WTC11 (cell line): ENCODE data around the gene TNFAIP2. TPM values are rescaled to one million over a fixed set of nuclear protein-coding genes. Genes with fewer than 3 reads are reported as not detected.

Source experiments
- ATAC-seq: fragments of 200-7000 bp; cut with Tn5 transposase; 2 replicates; pipeline ENCODE4 v1.10.0; 2021; ENCODE audit warnings: mild to moderate bottlenecking, moderate library complexity
- CTCF ChIA-PET: fragments of 300-600 bp; sonication (Branson Sonifier 250); formaldehyde crosslinking; loops from one replicate; lab custom pipeline; 2021; ENCODE audit warnings: antibody characterized with exemption; lab: Charles Lee
- POLR2A ChIA-PET: fragments of 350-600 bp; sonication (Branson Sonifier 250); formaldehyde crosslinking; loops from one replicate; lab custom pipeline; 2021; ENCODE audit warnings: antibody characterized with exemption; lab: Charles Lee
- DNase-seq: peaks from one replicate; pipeline ENCODE4 v3.0.0; 2021; ENCODE audit warnings: low spot score
- H3K27ac Mint-ChIP-seq: 2 replicates; pipeline ENCODE4 v1.8.0; 2021; ENCODE audit warnings: mixed read lengths
- H3K27me3 Mint-ChIP-seq: 2 replicates; pipeline ENCODE4 v1.8.0; 2021; ENCODE audit warnings: low read depth, mild to moderate bottlenecking, moderate library complexity, mixed read lengths
- H3K36me3 Mint-ChIP-seq: 2 replicates; pipeline ENCODE4 v1.8.0; 2021; ENCODE audit warnings: mixed read lengths
- H3K4me1 Mint-ChIP-seq: 2 replicates; pipeline ENCODE4 v1.8.0; 2022; ENCODE audit warnings: mixed read lengths
- H3K4me3 Mint-ChIP-seq: 2 replicates; pipeline ENCODE4 v1.8.0; 2021; ENCODE audit warnings: mild to moderate bottlenecking, moderate library complexity, mixed read lengths
- H3K9me3 Mint-ChIP-seq: 2 replicates; pipeline ENCODE4 v1.8.0; 2021; ENCODE audit warnings: mixed read lengths
- AFF4 ChIP-seq: sonication (generic); formaldehyde crosslinking; IDR thresholded peaks from 2 replicates; pipeline ENCODE4 v1.8.1; 2023; ENCODE audit warnings: mild to moderate bottlenecking, missing genetic modification reagents, borderline replicate concordance
- CREB1 ChIP-seq: sonication (generic); formaldehyde crosslinking; IDR thresholded peaks from 2 replicates; pipeline ENCODE4 v1.8.0; 2023; ENCODE audit warnings: mild to moderate bottlenecking, missing genetic modification reagents
- E2F4 ChIP-seq: sonication (generic); formaldehyde crosslinking; IDR thresholded peaks from 2 replicates; pipeline ENCODE4 v1.8.1; 2022; ENCODE audit warnings: low read depth, mild to moderate bottlenecking, moderate library complexity, missing genetic modification reagents, borderline replicate concordance
- E2F5 ChIP-seq: sonication (generic); formaldehyde crosslinking; IDR thresholded peaks from 2 replicates; pipeline ENCODE4 v1.8.1; 2022; ENCODE audit warnings: mild to moderate bottlenecking, moderate library complexity, missing genetic modification reagents
- ESRRA ChIP-seq: sonication (generic); formaldehyde crosslinking; IDR thresholded peaks from 2 replicates; pipeline ENCODE4 v1.8.1; 2022; ENCODE audit warnings: mild to moderate bottlenecking, missing genetic modification reagents, borderline replicate concordance
- FOXP1 ChIP-seq: sonication (generic); formaldehyde crosslinking; IDR thresholded peaks from 2 replicates; pipeline ENCODE4 v1.8.0; 2022; ENCODE audit warnings: missing genetic modification reagents, mild to moderate bottlenecking, moderate library complexity, borderline replicate concordance
- IRF2 ChIP-seq: sonication (generic); formaldehyde crosslinking; IDR thresholded peaks from 2 replicates; pipeline ENCODE4 v1.8.0; 2022; ENCODE audit warnings: low read depth, missing genetic modification reagents, borderline replicate concordance
- JUN ChIP-seq: sonication (generic); formaldehyde crosslinking; IDR thresholded peaks from 2 replicates; pipeline ENCODE4 v1.8.0; 2023; ENCODE audit warnings: mild to moderate bottlenecking, missing genetic modification reagents
- NFATC4 ChIP-seq: fragments of 250-450 bp; sonication (Bioruptor Pico); IDR thresholded peaks from 2 replicates; pipeline ENCODE4 v1.9.0; 2021; ENCODE audit warnings: mild to moderate bottlenecking
- RELA ChIP-seq: sonication (generic); formaldehyde crosslinking; IDR thresholded peaks from 2 replicates; pipeline ENCODE4 v1.8.1; 2022; ENCODE audit warnings: missing genetic modification reagents, mild to moderate bottlenecking, borderline replicate concordance
- USF1 ChIP-seq: sonication (generic); formaldehyde crosslinking; IDR thresholded peaks from 2 replicates; pipeline ENCODE4 v1.8.0; 2022; ENCODE audit warnings: mild to moderate bottlenecking, missing genetic modification reagents
- ZMAT4 ChIP-seq: fragments of 250-450 bp; sonication (Bioruptor Pico); IDR thresholded peaks from 2 replicates; pipeline ENCODE4 v1.9.0; 2021; ENCODE audit warnings: mild to moderate bottlenecking
- ZNF317 ChIP-seq: sonication (generic); formaldehyde crosslinking; IDR thresholded peaks from 2 replicates; pipeline ENCODE4 v1.8.1; 2023; ENCODE audit warnings: low read depth, mild to moderate bottlenecking, moderate library complexity, missing genetic modification reagents, borderline replicate concordance
- ZNF416 ChIP-seq: fragments of 250-450 bp; sonication (Bioruptor Pico); IDR thresholded peaks from 2 replicates; pipeline ENCODE4 v1.9.0; 2021; ENCODE audit warnings: mild to moderate bottlenecking, inconsistent platforms
- ZNF423 ChIP-seq: fragments of 250-450 bp; sonication (Bioruptor Pico); IDR thresholded peaks from 2 replicates; pipeline ENCODE4 v2.1.2; 2022; ENCODE audit warnings: mild to moderate bottlenecking, moderate library complexity
- total RNA-seq: library from RNA; stranded (reverse); gene quantifications from 3 replicates; pipeline ENCODE4 v1.2.3, GENCODE V29; 2021
- TF ChIP-seq, protein P1 (sequence below): sonication (generic); formaldehyde crosslinking; IDR thresholded peaks from 2 replicates; pipeline ENCODE4 v1.8.0; 2022; ENCODE audit warnings: mild to moderate bottlenecking, missing genetic modification reagents
- TF ChIP-seq, protein P2 (sequence below): sonication (generic); formaldehyde crosslinking; IDR thresholded peaks from 2 replicates; pipeline ENCODE4 v1.8.0; 2022; ENCODE audit warnings: missing genetic modification reagents
- TF ChIP-seq, protein P3 (sequence below): sonication (generic); formaldehyde crosslinking; IDR thresholded peaks from 2 replicates; pipeline ENCODE4 v1.8.0; 2022; ENCODE audit warnings: mild to moderate bottlenecking, missing genetic modification reagents
- TF ChIP-seq, protein P4 (sequence below): sonication (generic); formaldehyde crosslinking; IDR thresholded peaks from 2 replicates; pipeline ENCODE4 v1.8.1; 2023; ENCODE audit warnings: mild to moderate bottlenecking, missing genetic modification reagents

The TNFAIP2 gene
- total RNA-seq, 1 experiment from 2014 or later = 24.1 TPM

- no peak for TF ChIP-seq FOXP1 (CRISPR knock-in tag)
These were observed 28.0 kb upstream of the TNFAIP2 start (continued) for GRCh38 chr14:103095210-103095778.

GRCh38 chr14:103096387-103096786 lies 26.9 kb upstream of the TNFAIP2 start:
- ATAC-seq = no peak
- Mint-ChIP-seq H3K27ac (no peak overlapping the region), H3K27me3 (peaks cover 11% of the 10 kb centered on the region), H3K4me3 (no peak overlapping the region), H3K36me3 (no peaks in the 10 kb centered on the region), H3K9me3 (no peaks in the 10 kb centered on the region), H3K4me1 (peaks cover 12% of the 10 kb centered on the region)
- ChIA-PET POLR2A (interaction anchor here (0.6 kb wide), 3 partner anchors 27 to 177 kb away, joined by 3 to 4 read pairs (median 4); partner anchors contain the start of gene TNFAIP2), CTCF (interaction anchor here (0.6 to 3.9 kb wide), 13 partner anchors 9 to 404 kb away, joined by 4 to 65 read pairs (median 6); partner anchors contain the start of gene TNFAIP2)
- no peak for DNase-seq
- TF ChIP-seq ZMAT4 (CRISPR knock-in tag) (no peak), NFATC4 (CRISPR knock-in tag) (no peak), ZNF317 (no peak), E2F5 (no peak), RELA (CRISPR knock-in tag) (no peak), ESRRA (CRISPR knock-in tag) (no peak), JUN (CRISPR knock-in tag) (no peak), ZNF423 (CRISPR knock-in tag) (no peak), E2F4 (CRISPR knock-in tag) (no peak), USF1 (no peak), CREB1 (CRISPR knock-in tag) (no peak), IRF2 (no peak), ZNF416 (no peak), AFF4 (CRISPR knock-in tag) (no peak)
- TF ChIP-seq, protein P1, sequence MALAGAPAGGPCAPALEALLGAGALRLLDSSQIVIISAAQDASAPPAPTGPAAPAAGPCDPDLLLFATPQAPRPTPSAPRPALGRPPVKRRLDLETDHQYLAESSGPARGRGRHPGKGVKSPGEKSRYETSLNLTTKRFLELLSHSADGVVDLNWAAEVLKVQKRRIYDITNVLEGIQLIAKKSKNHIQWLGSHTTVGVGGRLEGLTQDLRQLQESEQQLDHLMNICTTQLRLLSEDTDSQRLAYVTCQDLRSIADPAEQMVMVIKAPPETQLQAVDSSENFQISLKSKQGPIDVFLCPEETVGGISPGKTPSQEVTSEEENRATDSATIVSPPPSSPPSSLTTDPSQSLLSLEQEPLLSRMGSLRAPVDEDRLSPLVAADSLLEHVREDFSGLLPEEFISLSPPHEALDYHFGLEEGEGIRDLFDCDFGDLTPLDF = no peak
- TF ChIP-seq, protein P2, sequence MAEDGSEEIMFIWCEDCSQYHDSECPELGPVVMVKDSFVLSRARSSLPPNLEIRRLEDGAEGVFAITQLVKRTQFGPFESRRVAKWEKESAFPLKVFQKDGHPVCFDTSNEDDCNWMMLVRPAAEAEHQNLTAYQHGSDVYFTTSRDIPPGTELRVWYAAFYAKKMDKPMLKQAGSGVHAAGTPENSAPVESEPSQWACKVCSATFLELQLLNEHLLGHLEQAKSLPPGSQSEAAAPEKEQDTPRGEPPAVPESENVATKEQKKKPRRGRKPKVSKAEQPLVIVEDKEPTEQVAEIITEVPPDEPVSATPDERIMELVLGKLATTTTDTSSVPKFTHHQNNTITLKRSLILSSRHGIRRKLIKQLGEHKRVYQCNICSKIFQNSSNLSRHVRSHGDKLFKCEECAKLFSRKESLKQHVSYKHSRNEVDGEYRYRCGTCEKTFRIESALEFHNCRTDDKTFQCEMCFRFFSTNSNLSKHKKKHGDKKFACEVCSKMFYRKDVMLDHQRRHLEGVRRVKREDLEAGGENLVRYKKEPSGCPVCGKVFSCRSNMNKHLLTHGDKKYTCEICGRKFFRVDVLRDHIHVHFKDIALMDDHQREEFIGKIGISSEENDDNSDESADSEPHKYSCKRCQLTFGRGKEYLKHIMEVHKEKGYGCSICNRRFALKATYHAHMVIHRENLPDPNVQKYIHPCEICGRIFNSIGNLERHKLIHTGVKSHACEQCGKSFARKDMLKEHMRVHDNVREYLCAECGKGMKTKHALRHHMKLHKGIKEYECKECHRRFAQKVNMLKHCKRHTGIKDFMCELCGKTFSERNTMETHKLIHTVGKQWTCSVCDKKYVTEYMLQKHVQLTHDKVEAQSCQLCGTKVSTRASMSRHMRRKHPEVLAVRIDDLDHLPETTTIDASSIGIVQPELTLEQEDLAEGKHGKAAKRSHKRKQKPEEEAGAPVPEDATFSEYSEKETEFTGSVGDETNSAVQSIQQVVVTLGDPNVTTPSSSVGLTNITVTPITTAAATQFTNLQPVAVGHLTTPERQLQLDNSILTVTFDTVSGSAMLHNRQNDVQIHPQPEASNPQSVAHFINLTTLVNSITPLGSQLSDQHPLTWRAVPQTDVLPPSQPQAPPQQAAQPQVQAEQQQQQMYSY (CRISPR knock-in tag) = no peak
- TF ChIP-seq, protein P3, sequence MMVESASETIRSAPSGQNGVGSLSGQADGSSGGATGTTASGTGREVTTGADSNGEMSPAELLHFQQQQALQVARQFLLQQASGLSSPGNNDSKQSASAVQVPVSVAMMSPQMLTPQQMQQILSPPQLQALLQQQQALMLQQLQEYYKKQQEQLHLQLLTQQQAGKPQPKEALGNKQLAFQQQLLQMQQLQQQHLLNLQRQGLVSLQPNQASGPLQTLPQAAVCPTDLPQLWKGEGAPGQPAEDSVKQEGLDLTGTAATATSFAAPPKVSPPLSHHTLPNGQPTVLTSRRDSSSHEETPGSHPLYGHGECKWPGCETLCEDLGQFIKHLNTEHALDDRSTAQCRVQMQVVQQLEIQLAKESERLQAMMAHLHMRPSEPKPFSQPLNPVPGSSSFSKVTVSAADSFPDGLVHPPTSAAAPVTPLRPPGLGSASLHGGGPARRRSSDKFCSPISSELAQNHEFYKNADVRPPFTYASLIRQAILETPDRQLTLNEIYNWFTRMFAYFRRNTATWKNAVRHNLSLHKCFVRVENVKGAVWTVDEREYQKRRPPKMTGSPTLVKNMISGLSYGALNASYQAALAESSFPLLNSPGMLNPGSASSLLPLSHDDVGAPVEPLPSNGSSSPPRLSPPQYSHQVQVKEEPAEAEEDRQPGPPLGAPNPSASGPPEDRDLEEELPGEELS (CRISPR knock-in tag) = no peak
- TF ChIP-seq, protein P4, sequence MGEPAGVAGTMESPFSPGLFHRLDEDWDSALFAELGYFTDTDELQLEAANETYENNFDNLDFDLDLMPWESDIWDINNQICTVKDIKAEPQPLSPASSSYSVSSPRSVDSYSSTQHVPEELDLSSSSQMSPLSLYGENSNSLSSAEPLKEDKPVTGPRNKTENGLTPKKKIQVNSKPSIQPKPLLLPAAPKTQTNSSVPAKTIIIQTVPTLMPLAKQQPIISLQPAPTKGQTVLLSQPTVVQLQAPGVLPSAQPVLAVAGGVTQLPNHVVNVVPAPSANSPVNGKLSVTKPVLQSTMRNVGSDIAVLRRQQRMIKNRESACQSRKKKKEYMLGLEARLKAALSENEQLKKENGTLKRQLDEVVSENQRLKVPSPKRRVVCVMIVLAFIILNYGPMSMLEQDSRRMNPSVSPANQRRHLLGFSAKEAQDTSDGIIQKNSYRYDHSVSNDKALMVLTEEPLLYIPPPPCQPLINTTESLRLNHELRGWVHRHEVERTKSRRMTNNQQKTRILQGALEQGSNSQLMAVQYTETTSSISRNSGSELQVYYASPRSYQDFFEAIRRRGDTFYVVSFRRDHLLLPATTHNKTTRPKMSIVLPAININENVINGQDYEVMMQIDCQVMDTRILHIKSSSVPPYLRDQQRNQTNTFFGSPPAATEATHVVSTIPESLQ (CRISPR knock-in tag) = no peak
